H9 (cell line): ENCODE measurements around the gene SLC41A1. TPM values are rescaled to one million over a fixed set of nuclear protein-coding genes. Genes with fewer than 3 reads are reported as not detected.
A peak's percentile ranks its signal among the peaks of the same experiment; 100 is the strongest.

Experiments
- DNase-seq: peaks from one replicate; pipeline ENCODE4 v3.0.0-alpha.2; 2017
- H2AFZ ChIP-seq: one replicate; pipeline ENCODE4 v1.6.1; 2013; ENCODE audit warnings: mild to moderate bottlenecking, low read length, control low read depth, moderate library complexity
- H2AK5ac ChIP-seq: 2 replicates; pipeline ENCODE4 v1.6.1; 2013; ENCODE audit warnings: low read length, control low read depth, mixed read lengths; ENCODE audit not compliant: insufficient read length
- H2BK120ac ChIP-seq: one replicate; pipeline ENCODE4 v1.6.1; 2013; ENCODE audit warnings: low read depth, mild to moderate bottlenecking, low read length, control low read depth, inconsistent platforms; ENCODE audit not compliant: poor library complexity, severe bottlenecking
- H2BK12ac ChIP-seq: 2 replicates; pipeline ENCODE4 v1.6.1; 2013; ENCODE audit warnings: low read length, control low read depth, mixed read lengths, low read depth; ENCODE audit not compliant: insufficient read length
- H2BK15ac ChIP-seq: 2 replicates; pipeline ENCODE4 v1.6.1; 2013; ENCODE audit warnings: low read depth, low read length, control low read depth
- H2BK20ac ChIP-seq: one replicate; pipeline ENCODE4 v1.6.1; 2013; ENCODE audit warnings: low read depth, mild to moderate bottlenecking, low read length, control low read depth, inconsistent platforms; ENCODE audit not compliant: poor library complexity, severe bottlenecking
- H2BK5ac ChIP-seq: 2 replicates; pipeline ENCODE4 v1.6.1; 2013; ENCODE audit warnings: low read length, control low read depth, mixed read lengths; ENCODE audit not compliant: insufficient read length
- H3K14ac ChIP-seq: 2 replicates; pipeline ENCODE4 v1.6.1; 2013; ENCODE audit warnings: low read length, control low read depth; ENCODE audit not compliant: insufficient read depth
- H3K18ac ChIP-seq: 2 replicates; pipeline ENCODE4 v1.6.1; 2013; ENCODE audit warnings: low read depth, mild to moderate bottlenecking, mixed read lengths, low read length, control low read depth; ENCODE audit not compliant: insufficient read length
- H3K23ac ChIP-seq: 2 replicates; pipeline ENCODE4 v1.6.1; 2013; ENCODE audit warnings: low read length, control low read depth, mixed read lengths, low read depth; ENCODE audit not compliant: insufficient read length
- H3K23me2 ChIP-seq: 2 replicates; pipeline ENCODE4 v1.6.1; 2013; ENCODE audit warnings: low read depth, mild to moderate bottlenecking, mixed read lengths, low read length, control low read depth; ENCODE audit not compliant: insufficient read length, poor library complexity, severe bottlenecking
- H3K27ac ChIP-seq: 2 replicates; pipeline ENCODE4 v1.5.1; 2013; ENCODE audit warnings: low read length, control low read depth, mixed read lengths, low read depth; ENCODE audit not compliant: insufficient read length
- H3K27me3 ChIP-seq: 2 replicates; pipeline ENCODE4 v1.6.1; 2013; ENCODE audit warnings: low read length, control low read depth, inconsistent platforms; ENCODE audit not compliant: insufficient read depth
- H3K4ac ChIP-seq: 2 replicates; pipeline ENCODE4 v1.6.1; 2013; ENCODE audit warnings: low read depth, mild to moderate bottlenecking, control low read depth, inconsistent platforms, low read length, moderate library complexity
- H3K4me1 ChIP-seq: 2 replicates; pipeline ENCODE4 v1.6.1; 2013; ENCODE audit warnings: low read length, control low read depth, inconsistent platforms; ENCODE audit not compliant: insufficient read depth
- H3K4me2 ChIP-seq: 2 replicates; pipeline ENCODE4 v1.6.1; 2013; ENCODE audit warnings: low read length, control low read depth, mixed read lengths; ENCODE audit not compliant: insufficient read length, insufficient read depth
- H3K56ac ChIP-seq: 2 replicates; pipeline ENCODE4 v1.6.1; 2013; ENCODE audit warnings: low read depth, mild to moderate bottlenecking, mixed read lengths, low read length, control low read depth; ENCODE audit not compliant: insufficient read length
- H3K79me1 ChIP-seq: 2 replicates; pipeline ENCODE4 v1.6.1; 2013; ENCODE audit warnings: low read depth, mild to moderate bottlenecking, moderate library complexity, low read length, control low read depth, inconsistent platforms; ENCODE audit not compliant: insufficient read depth, poor library complexity, severe bottlenecking
- H3K79me2 ChIP-seq: 2 replicates; pipeline ENCODE4 v1.6.1; 2013; ENCODE audit warnings: low read length, control low read depth, inconsistent platforms; ENCODE audit not compliant: insufficient read depth
- H3K9ac ChIP-seq: 2 replicates; pipeline ENCODE4 v1.6.1; 2013; ENCODE audit warnings: low read length, control low read depth, mixed read lengths; ENCODE audit not compliant: insufficient read length; ENCODE audit errors: extremely low read depth
- H3K9me3 ChIP-seq: one replicate; pipeline ENCODE4 v1.6.1; 2013; ENCODE audit warnings: low read depth, low read length, inconsistent platforms; ENCODE audit not compliant: control insufficient read depth
- H3T11ph ChIP-seq: one replicate; pipeline ENCODE4 v1.6.1; 2013; ENCODE audit warnings: mild to moderate bottlenecking, low read length, control low read depth, inconsistent platforms
- H4K20me1 ChIP-seq: one replicate; pipeline ENCODE4 v1.6.1; 2013; ENCODE audit not compliant: control insufficient read depth, insufficient read length, insufficient read depth
- H4K5ac ChIP-seq: 2 replicates; pipeline ENCODE4 v1.6.1; 2013; ENCODE audit warnings: low read depth, mild to moderate bottlenecking, mixed read lengths, low read length, control low read depth; ENCODE audit not compliant: insufficient read length
- H4K8ac ChIP-seq: replicated peaks from 2 replicates; pipeline ENCODE4 v1.6.1; 2013; ENCODE audit warnings: low read length, control low read depth, mixed read lengths, low read depth; ENCODE audit not compliant: insufficient read length
- H4K91ac ChIP-seq: 2 replicates; pipeline ENCODE4 v1.6.1; 2013; ENCODE audit warnings: low read depth, mild to moderate bottlenecking, moderate library complexity, mixed read lengths, low read length, control low read depth; ENCODE audit not compliant: insufficient read length
- H3K27ac Mint-ChIP-seq, 3 experiments: 2 replicates in 2 of 3; 3 replicates in 1 of 3; pipeline ENCODE4 v1.8.0; 2020 to 2021; ENCODE audit warnings: mixed read lengths in 3 of 3, mild to moderate bottlenecking in 1 of 3, moderate library complexity in 1 of 3
- H3K27me3 Mint-ChIP-seq: 2 replicates; pipeline ENCODE4 v1.8.0; 2021; ENCODE audit warnings: low read depth, mild to moderate bottlenecking, moderate library complexity, mixed read lengths
- H3K36me3 Mint-ChIP-seq, 3 experiments: 2 replicates in 2 of 3; 3 replicates in 1 of 3; pipeline ENCODE4 v1.8.0; 2020 to 2021; ENCODE audit warnings: low read depth in 3 of 3, mixed read lengths in 3 of 3; ENCODE audit not compliant: insufficient read depth in 1 of 3
- H3K4me1 Mint-ChIP-seq, 2 experiments: 2 replicates each; pipeline ENCODE4 v1.8.0; 2020; ENCODE audit warnings: mixed read lengths in 2 of 2
- H3K4me3 Mint-ChIP-seq, 2 experiments: 2 replicates in 1 of 2; 3 replicates in 1 of 2; pipeline ENCODE4 v1.8.0; 2020 to 2021; ENCODE audit warnings: mild to moderate bottlenecking in 2 of 2, mixed read lengths in 2 of 2, moderate library complexity in 1 of 2
- H3K9me3 Mint-ChIP-seq, 2 experiments: 2 replicates in 1 of 2; 3 replicates in 1 of 2; pipeline ENCODE4 v1.8.0; 2020; ENCODE audit warnings: mild to moderate bottlenecking in 2 of 2, mixed read lengths in 2 of 2, moderate library complexity in 1 of 2
- CTCF ChIP-seq: fragments of 200-600 bp; sonication (generic); conservative IDR thresholded peaks from 3 replicates; pipeline ENCODE4 v1.8.0; 2021; ENCODE audit warnings: antibody characterized with exemption, mild to moderate bottlenecking
- WGBS: extraction: QIAGEN DNeasy Blood & Tissue Kit; methylation state at CpG from one replicate; pipeline ENCODE4 v1.1.7; 2013; ENCODE audit warnings: missing lambda C conversion rate, low lambda C conversion rate, mixed read lengths; ENCODE audit not compliant: insufficient read length; ENCODE audit errors: extremely low coverage; 5-methylcytosine and 5-hydroxymethylcytosine counted together
- long read RNA-seq: library from polyadenylated mRNA; unstranded; transcript quantifications from one replicate; pipeline ENCODE4 v2.0.0, GENCODE V29; 2020
- total RNA-seq: library from RNA; stranded (reverse); gene quantifications from 2 replicates; pipeline ENCODE4 v1.2.1, GENCODE V29; 2021

The SLC41A1 gene
- 18.2 and 19.7 TPM in 2 replicates for total RNA-seq
- long read RNA-seq, full-length matches to known transcripts = 5 of 27 reads
- long read RNA-seq, partial matches to known transcripts = 5 of 27 reads
- long read RNA-seq, other reads (novel, unspliced or antisense) = 17 of 27 reads

GRCh38 chr1:205812878-205813754 lies at the start of gene SLC41A1:
Gene SLC41A1 (minus strand): TSS chr1:205813198. CDS start chr1:205810441, 2,757 bp downstream.
- Histone ChIP-seq H3K4me2 (peak within 1 kb of the TSS; percentile 84), H3K23me2 (peaks cover 14% of the 10 kb centered on the region), H3K4me1 (no peaks in the 10 kb centered on the region), H3K79me1 (peaks cover 3% of the 10 kb centered on the region), H3K9me3 (no peaks in the 10 kb centered on the region), H3K27ac (no peak within 1 kb of the TSS), H2BK5ac (no peak within 1 kb of the TSS), H4K91ac (no peak within 1 kb of the TSS), H3K79me2 (no peaks in the 10 kb centered on the region; the same call in 1 of the 2 replicates), H3K18ac (peak within 1 kb of the TSS; percentile 83), H3K4ac (no peak within 1 kb of the TSS), H3K56ac (no peak within 1 kb of the TSS), H2AFZ (no peak within 1 kb of the TSS), H3K14ac (peak within 1 kb of the TSS; percentile 71), H2BK12ac (no peak within 1 kb of the TSS), H2BK120ac (no peak within 1 kb of the TSS), H3K9ac (peak within 1 kb of the TSS; percentile 63), H4K8ac (no peak within 1 kb of the TSS), H3K23ac (no peak within 1 kb of the TSS), H3K27me3 (no peaks in the 10 kb centered on the region), H4K20me1 (peaks cover 2% of the 10 kb centered on the region), H2AK5ac (no peak within 1 kb of the TSS), H2BK20ac (no peak within 1 kb of the TSS), H4K5ac (no peak within 1 kb of the TSS), H2BK15ac (no peak within 1 kb of the TSS), H3T11ph (no peak within 1 kb of the TSS)
- TF ChIP-seq CTCF = no peak
- Mint-ChIP-seq H3K4me3 (peak within 1 kb of the TSS; percentile 92 to 94), H3K9me3 (no peaks in the 10 kb centered on the region), H3K36me3 (peaks cover 25 to 30% (median 27%) of the 10 kb centered on the region in 3 experiments), H3K27ac (peak within 1 kb of the TSS; percentile 58 to 92 (median 75)), H3K27me3 (peaks cover 9% of the 10 kb centered on the region), H3K4me1 (peaks cover 49% of the 10 kb centered on the region in 2 experiments)
- no CpG with 5 or more reads among the region's 83 CpGs for WGBS
- DNase-seq = peak; percentile 94
